DMS114 treated with DMSO at 0.1 percent for 48 hours (cell line): Measurements from ENCODE around the gene HECW1.

ENCODE experiments used
- DNase-seq: peaks from one replicate; lab custom pipeline; 2025; ENCODE audit not compliant: unreplicated experiment; lab: John Stamatoyannopoulos, UW

The HECW1 gene

GRCh38 chr7:43405948-43406347 is 293.5 kb downstream of the HECW1 start:
- no peak for DNase-seq

- no peak for DNase-seq
Observed at GRCh38 chr7:43406961-43407360, 294.5 kb downstream of the HECW1 start.

DNA sequence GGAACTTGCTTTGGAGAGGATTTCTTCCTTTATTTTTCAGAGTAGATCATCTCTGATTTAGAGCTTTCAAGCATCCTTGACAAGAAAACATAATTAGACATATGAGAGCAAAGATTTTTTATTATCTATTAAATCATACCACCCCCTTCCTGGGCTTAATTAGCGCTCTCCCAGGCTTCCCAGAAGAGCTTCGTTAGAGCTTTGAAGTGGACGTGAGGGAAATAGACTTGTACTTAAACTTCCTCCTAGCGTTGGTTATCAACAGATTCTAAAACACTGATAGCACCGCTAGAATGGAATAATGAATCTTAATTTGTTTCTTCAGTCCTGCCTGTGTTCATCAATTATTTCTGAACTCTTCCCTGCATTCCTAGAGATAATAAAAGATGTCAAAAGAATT is 296.5 kb downstream of the HECW1 start:
- no peak for DNase-seq

GRCh38 chr7:43417455-43417854 is 305.0 kb downstream of the HECW1 start:
- no peak for DNase-seq

- no peak for DNase-seq
Observed at GRCh38 chr7:43430411-43430810, 318.0 kb downstream of the HECW1 start.

DNA sequence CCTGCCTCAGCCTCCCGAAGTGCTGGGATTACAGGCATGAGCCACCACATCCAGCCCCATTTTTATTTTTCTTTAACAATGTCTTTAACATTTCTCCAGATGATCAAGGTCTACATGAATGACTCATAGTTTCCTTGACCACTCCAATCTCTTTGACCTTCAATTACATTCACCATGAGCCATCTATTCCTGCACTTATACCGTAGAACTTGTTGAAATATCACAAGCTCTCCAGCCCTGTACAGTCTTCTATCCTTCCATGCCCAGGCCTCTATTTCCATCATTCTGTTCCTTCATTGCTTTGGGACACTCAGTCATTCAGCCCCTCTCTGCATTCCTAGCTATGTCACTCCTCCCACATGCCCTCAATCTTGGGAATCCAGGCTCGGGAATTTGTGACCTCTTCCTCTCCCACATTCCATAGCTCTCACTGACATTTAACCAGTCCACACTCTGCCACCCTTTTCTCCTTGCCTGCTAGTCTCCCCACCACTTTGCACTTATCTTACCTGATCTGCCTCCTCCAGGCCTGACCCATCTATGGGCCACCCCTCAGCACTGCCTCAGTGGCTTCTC is 318.7 kb downstream of the HECW1 start:
- DNase-seq, result no peak

DNA sequence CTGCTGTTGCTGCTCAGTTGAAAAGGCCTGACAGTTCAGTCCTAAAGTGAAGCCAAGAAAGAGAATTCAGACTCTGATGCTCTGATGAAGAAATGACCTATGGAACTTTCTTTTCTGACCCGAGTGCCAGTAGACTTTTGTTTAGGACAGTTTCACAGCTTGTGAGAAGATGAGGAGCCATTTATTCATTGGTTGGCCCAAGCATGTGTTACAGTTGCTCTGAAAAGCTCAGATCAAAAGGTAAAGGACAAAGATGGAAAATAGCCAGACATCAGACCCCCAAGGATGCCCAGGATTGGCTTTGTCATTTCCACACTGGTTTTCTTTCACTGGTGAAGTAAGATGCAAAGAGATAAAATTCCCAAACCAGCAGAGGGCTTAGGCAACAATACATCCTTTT is 321.2 kb downstream of the HECW1 start:
- no peak for DNase-seq

DNA sequence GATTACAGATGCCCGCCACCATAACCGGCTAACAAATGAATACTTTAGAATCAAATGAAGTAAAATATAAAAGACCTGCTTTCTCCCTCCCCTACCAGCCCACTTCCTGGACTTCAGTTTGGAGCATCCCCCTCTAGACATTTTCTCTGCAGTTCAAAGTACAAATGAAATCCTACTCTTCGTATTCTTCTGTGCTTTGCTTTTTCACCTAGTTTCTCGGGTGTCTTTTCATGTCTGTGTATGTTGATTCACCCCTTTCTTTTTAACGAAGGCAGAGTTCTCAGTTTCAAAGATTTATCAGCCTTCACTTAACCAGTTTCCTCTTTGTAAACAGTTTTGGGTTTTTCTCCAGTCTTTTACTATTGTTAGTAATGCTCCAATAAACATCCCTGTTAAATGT is 324.6 kb downstream of the HECW1 start:
- no peak for DNase-seq

DNA sequence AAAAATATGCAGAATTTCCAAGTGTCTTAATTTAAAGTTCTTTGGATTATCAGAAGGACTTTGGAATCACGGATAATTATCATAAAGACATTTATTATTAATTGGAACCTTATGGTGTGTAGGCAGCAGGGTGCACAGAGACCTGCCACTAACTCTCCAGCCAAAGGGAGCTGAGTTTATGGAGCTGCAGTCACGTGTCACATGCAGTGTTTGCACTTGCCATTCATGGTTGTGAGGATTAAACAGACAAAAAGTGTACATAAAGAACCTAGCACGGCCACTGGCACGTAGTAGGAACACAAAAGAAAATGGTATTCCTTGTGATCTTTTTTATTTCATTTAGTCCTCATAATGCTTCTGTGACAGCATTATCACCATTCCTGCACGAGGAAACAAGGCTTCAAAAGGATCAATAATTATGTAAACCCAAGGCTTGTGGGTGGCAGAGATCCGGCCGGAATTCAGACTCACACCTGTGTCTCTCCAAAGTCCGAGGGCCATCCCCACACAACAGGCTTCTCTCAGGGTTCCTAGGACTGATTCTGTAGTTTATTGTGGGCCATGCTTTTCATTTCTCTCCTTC is 326.5 kb downstream of the HECW1 start:
- DNase-seq, result no peak

GRCh38 chr7:43439631-43440401 is 327.4 kb downstream of the HECW1 start:
- peak; percentile 16 for DNase-seq

GRCh38 chr7:43441231-43442130 is 329.0 kb downstream of the HECW1 start:
- DNase-seq, result no peak

- no peak for DNase-seq
Observed at GRCh38 chr7:43443381-43443780, 330.9 kb downstream of the HECW1 start.

GRCh38 chr7:43444711-43445578 is 332.5 kb downstream of the HECW1 start:
- DNase-seq, result no peak

DNA sequence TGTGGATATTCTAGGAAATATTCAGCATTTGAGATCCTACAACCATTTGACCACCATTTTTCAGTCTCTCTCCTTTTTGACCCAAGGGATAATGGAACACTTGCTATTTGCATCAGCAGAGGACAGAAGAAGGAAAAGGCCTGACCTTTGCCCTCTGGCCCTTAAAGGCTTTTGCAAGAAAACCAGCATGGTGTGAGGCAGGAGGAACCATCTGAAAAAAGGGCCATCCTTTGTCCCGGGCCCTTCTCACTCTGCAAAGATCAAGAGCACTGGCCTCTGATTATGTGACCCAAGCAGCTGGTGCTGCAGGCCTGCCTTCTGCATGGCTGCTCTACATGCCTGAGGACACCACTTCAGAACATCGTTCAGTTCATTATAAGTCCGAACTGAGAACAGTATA is 337.1 kb downstream of the HECW1 start:
- DNase-seq, result no peak

GRCh38 chr7:43450894-43451293 is 338.4 kb downstream of the HECW1 start:
- no peak for DNase-seq

DNA sequence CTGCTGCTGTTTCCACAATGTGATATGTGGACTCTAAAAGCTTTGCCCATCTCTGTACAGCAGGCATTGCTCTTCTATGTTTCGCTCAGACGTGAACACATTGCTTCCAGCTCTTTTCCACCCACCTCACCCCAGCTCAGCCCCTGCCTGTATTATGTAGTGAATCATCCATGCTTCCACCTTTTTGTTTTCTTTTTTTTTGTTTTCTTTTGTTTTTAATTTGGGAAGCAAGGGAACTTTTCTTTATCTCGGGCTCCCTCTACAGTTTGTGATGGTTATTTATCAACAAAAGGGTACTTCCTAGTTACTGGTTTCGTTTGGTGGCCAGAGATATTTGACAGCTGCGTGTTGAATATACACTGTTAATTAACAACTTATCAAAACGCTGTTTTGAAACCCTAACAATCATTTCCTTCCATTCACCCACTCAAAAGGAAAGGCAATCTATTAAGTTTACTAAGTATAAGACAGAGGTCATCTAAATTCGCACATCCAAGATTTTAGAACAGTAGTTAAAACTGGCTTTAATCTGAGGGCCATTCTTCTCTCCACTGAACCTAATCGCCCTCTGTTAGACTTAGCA is 342.6 kb downstream of the HECW1 start:
- DNase-seq, result peak; percentile 63

GRCh38 chr7:43456200-43456599 is 343.8 kb downstream of the HECW1 start:
- DNase-seq, result peak; percentile 6

DNA sequence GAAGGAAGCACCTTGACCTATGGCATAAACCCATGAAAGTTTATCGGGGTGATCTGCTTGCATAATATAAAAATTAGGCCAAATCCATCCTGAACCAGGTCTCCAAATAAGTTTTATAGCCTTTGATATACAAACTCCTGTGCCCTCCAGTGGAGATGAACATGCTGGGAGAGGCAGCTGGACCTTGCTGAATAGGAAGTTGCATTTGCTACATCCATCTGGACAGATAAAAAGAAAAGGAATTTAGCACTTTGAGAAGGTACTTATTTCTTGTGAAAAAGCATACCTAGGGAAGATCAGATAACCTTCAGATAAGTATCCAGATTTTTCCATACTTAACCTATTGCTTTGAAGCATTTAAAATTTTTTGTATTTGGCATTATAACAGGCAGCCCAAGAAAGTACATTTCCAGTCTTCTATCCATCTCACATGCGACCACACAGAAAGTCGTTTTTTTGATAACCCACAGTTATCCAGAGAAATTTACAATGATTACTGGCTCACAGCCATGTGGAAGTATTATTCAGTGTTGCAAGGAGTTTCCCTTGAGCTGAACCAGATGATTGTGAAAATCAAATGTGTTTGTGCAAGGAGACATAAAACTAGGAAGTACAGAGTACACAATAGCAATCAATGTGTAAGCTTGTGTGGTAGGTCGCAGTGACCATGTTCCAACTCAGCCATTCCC is 346.0 kb downstream of the HECW1 start:
- no peak for DNase-seq

GRCh38 chr7:43459019-43459337 is 346.5 kb downstream of the HECW1 start:
- DNase-seq, result no peak
